Subcutaneous abdominal adipose tissue (tissue), 5 donors: ENCODE data around the gene OR10D3.

Experiments used
- H3K27ac ChIP-seq: one replicate; pipeline ENCODE4 v1.7.0; 2013; ENCODE audit warnings: low read depth, mild to moderate bottlenecking, inconsistent platforms, low read length, moderate library complexity
- H3K27me3 ChIP-seq, 5 donors: one replicate each; pipeline ENCODE4 v1.7.0; 2013; ENCODE audit warnings: low read length in 5 of 5, inconsistent platforms in 1 of 5; ENCODE audit not compliant: control insufficient read depth in 5 of 5, insufficient read depth in 4 of 5
- H3K36me3 ChIP-seq, 5 donors: one replicate each; pipeline ENCODE4 v1.7.0; 2013; ENCODE audit warnings: low read length in 5 of 5; ENCODE audit not compliant: control insufficient read depth in 5 of 5, insufficient read depth in 5 of 5
- H3K4me1 ChIP-seq, 5 donors: one replicate each; pipeline ENCODE4 v1.7.0; 2013; ENCODE audit warnings: low read length in 5 of 5, mild to moderate bottlenecking in 3 of 5, moderate library complexity in 1 of 5; ENCODE audit not compliant: control insufficient read depth in 5 of 5, insufficient read depth in 5 of 5
- H3K4me3 ChIP-seq, 5 donors: one replicate each; pipeline ENCODE4 v1.7.0; 2013; ENCODE audit warnings: low read length in 5 of 5, low read depth in 1 of 5
- H3K9ac ChIP-seq, 5 donors: one replicate each; pipeline ENCODE4 v1.7.0; 2013; ENCODE audit warnings: low read length in 5 of 5, mild to moderate bottlenecking in 4 of 5, moderate library complexity in 3 of 5
- H3K9me3 ChIP-seq, 5 donors: one replicate each; pipeline ENCODE4 v1.7.0; 2013; ENCODE audit warnings: low read length in 5 of 5; ENCODE audit not compliant: control insufficient read depth in 5 of 5
- donor health status: healthy.
- donor health status: healthy.
- donor health status: healthy.
- donor health status: healthy.
- donor health status: healthy.

Gene OR10D3, protein sequence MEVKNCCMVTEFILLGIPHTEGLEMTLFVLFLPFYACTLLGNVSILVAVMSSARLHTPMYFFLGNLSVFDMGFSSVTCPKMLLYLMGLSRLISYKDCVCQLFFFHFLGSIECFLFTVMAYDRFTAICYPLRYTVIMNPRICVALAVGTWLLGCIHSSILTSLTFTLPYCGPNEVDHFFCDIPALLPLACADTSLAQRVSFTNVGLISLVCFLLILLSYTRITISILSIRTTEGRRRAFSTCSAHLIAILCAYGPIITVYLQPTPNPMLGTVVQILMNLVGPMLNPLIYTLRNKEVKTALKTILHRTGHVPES

DNA sequence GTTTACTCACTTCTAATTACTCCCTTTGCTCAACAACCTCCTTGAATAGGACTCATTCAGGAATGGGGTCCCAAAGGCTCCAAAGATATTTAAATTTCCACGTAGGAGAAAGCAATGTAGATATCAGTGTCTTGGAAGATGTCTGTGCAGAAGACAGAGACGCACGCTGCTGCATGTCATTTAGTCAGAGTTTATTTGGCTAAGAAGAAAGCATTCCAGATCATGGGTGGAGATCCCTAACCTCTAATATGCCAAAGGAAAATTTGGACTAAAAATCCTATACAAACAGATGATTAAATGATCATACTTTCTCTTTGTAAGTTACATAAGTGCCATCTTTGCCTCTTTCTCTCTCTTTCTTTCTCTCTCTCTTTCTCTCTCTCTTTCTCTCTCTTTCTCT, at the start of gene OR10D3:
Gene OR10D3, plus strand, starts transcription at position 278 of the 400 bp plus-strand sequence. CDS start 1,925 bp downstream, outside the sequence.
- Histone ChIP-seq H3K4me1 (no peaks in the 10 kb centered on the region), H3K27ac (no peak within 1 kb of the TSS), H3K9me3 (no peaks in the 10 kb centered on the region), H3K27me3 (peaks cover 0 to 3% (median 0%) of the 10 kb centered on the region in 5 donors), H3K36me3 (no peaks in the 10 kb centered on the region), H3K4me3 (no peak within 1 kb of the TSS), H3K9ac (no peak within 1 kb of the TSS)

DNA sequence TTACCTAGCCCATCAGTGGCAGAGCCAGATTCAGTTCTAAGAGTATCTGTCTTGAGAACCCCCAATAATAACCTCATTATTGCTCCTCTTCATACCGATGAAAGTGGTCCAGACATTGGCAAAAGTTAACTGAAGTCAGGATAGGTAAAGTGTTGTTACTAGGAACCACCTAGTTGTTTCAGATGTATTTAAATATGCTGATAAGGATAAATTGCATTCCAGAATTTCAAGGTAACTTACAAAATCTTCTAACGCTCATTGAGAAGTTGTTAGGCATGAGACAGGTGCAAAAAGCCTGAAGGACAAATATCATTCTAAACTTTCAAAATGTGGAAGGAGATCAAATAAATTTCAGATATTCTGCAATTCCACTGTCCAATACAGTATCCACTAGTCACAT, 40.1 kb upstream of the OR10D3 start:
- no peaks in the 10 kb centered on the region for H3K27me3 ChIP-seq
- no peaks in the 10 kb centered on the region for H3K9me3 ChIP-seq
- no peaks in the 10 kb centered on the region for H3K4me1 ChIP-seq
- no peak overlapping the region for H3K27ac ChIP-seq
- H3K4me3 ChIP-seq, result no peak overlapping the region
- peaks cover 31 to 61% (median 47%) of the 10 kb centered on the region in 5 donors for H3K36me3 ChIP-seq
- no peak overlapping the region for H3K9ac ChIP-seq

DNA sequence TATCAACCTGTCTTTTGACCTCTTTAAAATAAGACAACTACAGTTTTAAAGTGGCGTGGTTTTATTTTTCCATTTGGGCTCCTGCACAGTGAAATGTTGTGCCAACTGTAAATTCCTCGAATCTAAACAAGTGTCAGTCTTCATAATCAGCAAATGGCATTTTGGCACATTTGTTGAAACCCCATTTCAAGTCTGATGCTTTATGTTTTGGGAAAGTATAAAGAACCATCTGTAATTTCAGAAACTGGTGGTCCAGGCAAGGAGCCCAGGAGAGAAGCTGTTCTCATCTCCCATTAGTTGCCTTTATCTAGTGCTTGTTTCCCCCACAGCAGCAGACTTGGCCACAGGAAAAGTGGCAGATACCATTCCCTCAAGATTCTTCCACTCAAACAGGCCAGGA, 35.2 kb upstream of the OR10D3 start:
- no peak overlapping the region for H3K9ac ChIP-seq
- no peaks in the 10 kb centered on the region for H3K4me1 ChIP-seq
- no peak overlapping the region for H3K27ac ChIP-seq
- H3K36me3 ChIP-seq, result peaks cover 16 to 36% (median 25%) of the 10 kb centered on the region in 5 donors
- H3K9me3 ChIP-seq, result no peaks in the 10 kb centered on the region
- no peak overlapping the region for H3K4me3 ChIP-seq
- H3K27me3 ChIP-seq, result no peaks in the 10 kb centered on the region

DNA sequence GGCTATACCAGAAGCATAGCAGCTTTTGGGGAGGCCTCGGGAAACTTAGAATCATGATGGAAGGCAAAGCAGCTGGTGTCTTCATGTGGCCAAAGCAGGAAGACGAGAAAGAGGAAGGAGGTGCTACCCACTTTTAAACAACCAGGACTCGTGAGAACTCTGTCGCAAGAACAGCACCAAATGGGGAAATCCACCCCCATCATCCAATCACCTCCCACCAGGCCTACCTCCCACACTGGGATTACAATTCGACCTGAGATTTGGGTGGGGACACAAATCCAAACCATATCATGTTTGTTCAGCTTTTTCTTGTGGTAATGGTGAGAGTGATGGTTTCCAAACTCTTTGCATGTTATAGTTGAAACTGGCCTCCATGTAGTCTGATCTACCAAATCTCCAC, 32.5 kb upstream of the OR10D3 start:
- H3K9ac ChIP-seq, result no peak overlapping the region
- H3K27me3 ChIP-seq, result no peaks in the 10 kb centered on the region
- peaks cover 6 to 18% (median 12%) of the 10 kb centered on the region in 5 donors for H3K36me3 ChIP-seq
- no peaks in the 10 kb centered on the region for H3K9me3 ChIP-seq
- no peak overlapping the region for H3K4me3 ChIP-seq
- H3K4me1 ChIP-seq, result no peaks in the 10 kb centered on the region
- no peak overlapping the region for H3K27ac ChIP-seq

DNA sequence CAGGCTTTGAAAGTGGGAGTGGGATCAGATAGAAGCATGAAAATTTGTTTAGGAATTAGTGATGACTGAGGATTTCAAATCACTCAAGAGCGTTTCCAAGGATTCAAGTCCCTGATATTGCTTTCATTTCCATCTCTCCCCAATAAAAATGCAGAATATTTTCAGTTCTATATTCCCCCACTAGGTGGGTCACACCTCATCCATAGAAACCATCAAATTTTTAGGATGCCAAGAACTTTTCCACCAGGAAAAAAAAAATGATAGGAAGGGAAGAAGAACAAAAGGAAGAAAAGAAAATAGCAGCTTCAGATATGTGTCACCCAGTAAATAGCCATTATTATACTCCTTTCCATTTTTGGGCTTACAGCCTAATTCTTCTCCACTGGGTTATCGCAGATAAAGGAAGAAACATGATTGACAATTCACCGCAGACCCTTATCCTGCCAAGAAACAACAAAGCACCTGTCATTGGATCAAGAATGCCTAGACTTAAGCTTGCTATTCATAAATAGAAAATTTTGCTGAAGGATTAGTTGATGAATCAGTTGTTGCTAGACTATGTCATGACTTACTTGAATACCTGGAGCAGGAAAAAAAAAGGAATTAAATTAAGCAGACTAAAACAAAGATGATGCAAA, 30.3 kb upstream of the OR10D3 start:
- Histone ChIP-seq H3K4me1 (no peaks in the 10 kb centered on the region), H3K27ac (no peak overlapping the region), H3K9ac (no peak overlapping the region), H3K27me3 (peaks cover 0 to 3% (median 0%) of the 10 kb centered on the region in 5 donors), H3K36me3 (no peaks in the 10 kb centered on the region), H3K9me3 (no peaks in the 10 kb centered on the region), H3K4me3 (no peak overlapping the region)

DNA sequence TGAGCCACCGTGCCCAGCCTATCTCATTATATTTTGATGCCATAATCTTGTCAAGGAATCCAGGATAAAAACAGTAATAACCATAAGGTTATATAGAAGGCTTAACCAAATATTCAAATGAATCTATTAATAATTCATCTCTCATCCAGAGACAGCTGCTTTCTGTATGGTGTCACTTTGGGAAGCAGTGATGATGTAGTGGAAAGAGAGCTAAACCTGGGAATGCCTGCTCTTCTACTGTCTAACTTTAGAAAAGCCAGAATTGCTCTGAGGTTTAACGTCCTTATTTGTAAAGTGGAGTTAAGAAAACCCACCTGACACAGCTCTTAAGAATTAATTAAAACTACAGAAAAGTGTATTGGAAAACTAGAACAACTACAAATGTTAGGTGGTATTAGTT, 29.3 kb upstream of the OR10D3 start:
- H3K4me3 ChIP-seq, result no peak overlapping the region
- H3K27me3 ChIP-seq, result peaks cover 0 to 3% (median 0%) of the 10 kb centered on the region in 5 donors
- no peaks in the 10 kb centered on the region for H3K9me3 ChIP-seq
- no peaks in the 10 kb centered on the region for H3K36me3 ChIP-seq
- H3K27ac ChIP-seq, result no peak overlapping the region
- no peaks in the 10 kb centered on the region for H3K4me1 ChIP-seq
- no peak overlapping the region for H3K9ac ChIP-seq

DNA sequence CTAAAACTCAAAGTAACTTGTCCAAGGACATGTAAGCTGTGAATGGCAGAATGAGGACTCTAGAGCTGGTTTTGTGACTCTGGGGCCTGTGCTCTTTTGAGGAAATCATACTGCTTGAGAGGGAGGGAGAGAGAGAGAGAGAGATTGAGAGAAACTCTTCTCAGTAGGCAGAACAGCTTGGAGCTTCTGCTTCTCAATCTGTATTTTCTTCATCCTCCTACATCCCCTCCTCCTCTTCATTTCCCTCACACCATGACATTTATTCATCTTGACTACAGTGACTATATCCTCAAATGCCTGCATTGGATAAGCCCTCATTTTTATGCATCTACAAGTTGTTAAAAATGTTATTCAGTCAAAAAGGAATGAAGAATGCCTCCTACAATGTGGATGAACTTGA, 23.7 kb upstream of the OR10D3 start:
- Histone ChIP-seq H3K27me3 (peaks cover 0 to 3% (median 0%) of the 10 kb centered on the region in 5 donors), H3K9me3 (no peaks in the 10 kb centered on the region), H3K4me3 (no peak overlapping the region), H3K4me1 (no peaks in the 10 kb centered on the region), H3K27ac (no peak overlapping the region), H3K36me3 (no peaks in the 10 kb centered on the region), H3K9ac (no peak overlapping the region)

DNA sequence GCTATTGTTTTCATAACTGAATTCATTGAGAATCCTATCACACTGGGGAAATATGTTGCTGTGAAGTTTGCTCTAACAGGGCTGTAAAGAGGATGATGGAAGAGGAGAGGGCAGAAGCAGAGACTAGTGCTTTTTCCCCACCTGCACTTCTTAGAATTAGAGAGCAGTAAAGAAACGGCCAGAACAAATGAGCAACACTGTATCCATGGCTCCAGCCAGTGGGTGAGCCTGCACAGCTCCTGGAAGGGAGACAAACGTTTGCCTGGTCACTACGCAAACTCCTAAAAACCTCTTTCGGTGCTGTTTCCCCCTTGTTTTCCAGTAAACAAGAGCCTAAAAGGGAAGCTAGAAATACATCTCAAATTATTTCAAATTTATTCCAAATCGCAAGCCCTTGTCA, 22.2 kb upstream of the OR10D3 start:
- no peak overlapping the region for H3K27ac ChIP-seq
- no peaks in the 10 kb centered on the region for H3K36me3 ChIP-seq
- no peak overlapping the region for H3K4me3 ChIP-seq
- H3K4me1 ChIP-seq, result no peaks in the 10 kb centered on the region
- H3K9ac ChIP-seq, result no peak overlapping the region
- H3K9me3 ChIP-seq, result no peaks in the 10 kb centered on the region
- peaks cover 0 to 3% (median 0%) of the 10 kb centered on the region in 5 donors for H3K27me3 ChIP-seq

DNA sequence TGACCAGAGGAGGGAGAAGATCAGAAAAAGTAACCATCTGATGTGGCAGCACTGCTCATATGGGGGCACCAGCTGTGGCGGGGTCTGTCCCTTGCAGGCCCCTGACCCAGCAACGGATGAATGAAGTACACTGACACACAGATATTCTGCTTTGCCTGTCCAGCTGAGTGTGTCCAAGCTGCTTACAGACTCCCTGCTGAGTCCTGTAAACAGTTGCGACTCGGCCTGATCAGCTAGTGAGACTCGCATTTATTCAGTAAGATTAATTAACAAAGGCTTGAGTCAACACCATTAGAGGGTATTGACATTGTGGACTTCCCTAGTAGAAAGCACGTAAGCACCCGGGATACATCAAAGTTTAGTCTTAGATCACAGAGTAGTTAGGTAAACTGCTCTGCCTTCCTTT, 15.3 kb upstream of the OR10D3 start:
- no peak overlapping the region for H3K9ac ChIP-seq
- H3K27ac ChIP-seq, result no peak overlapping the region
- no peak overlapping the region for H3K4me3 ChIP-seq

DNA sequence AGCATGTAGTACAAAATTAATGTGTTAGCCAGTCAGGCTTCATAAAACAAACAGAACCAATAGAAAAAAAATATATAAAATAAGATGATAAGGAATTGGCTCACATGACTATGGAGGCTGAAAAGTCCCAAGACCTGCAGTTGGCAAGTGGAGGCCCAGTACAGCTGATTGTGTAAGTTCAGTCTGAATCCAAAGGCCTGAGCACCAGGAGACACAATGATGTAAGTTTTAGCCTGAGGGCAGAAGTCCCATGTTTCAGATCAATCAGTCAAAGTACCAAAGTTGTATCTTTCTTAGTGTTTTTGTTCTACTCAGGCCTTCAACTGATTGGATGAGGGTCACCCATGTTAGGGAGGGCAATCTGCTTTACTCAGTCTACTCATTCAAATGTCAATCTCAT, 14.3 kb upstream of the OR10D3 start:
- no peaks in the 10 kb centered on the region for H3K4me1 ChIP-seq
- no peaks in the 10 kb centered on the region for H3K9me3 ChIP-seq
- no peak overlapping the region for H3K4me3 ChIP-seq
- H3K27ac ChIP-seq, result no peak overlapping the region
- H3K9ac ChIP-seq, result no peak overlapping the region
- H3K36me3 ChIP-seq, result no peaks in the 10 kb centered on the region
- peaks cover 0 to 4% (median 0%) of the 10 kb centered on the region in 5 donors for H3K27me3 ChIP-seq

More for the DNA sequence above, 15.3 kb upstream of the OR10D3 start:
- Histone ChIP-seq H3K9me3 (no peaks in the 10 kb centered on the region), H3K4me1 (no peaks in the 10 kb centered on the region), H3K27me3 (peaks cover 0 to 4% (median 0%) of the 10 kb centered on the region in 5 donors), H3K36me3 (no peaks in the 10 kb centered on the region)
